Measurements from ENCODE around the gene UBE2R2.
"Not testable (repeated sequence)": the region's sequence is repeated elsewhere in the genome, so short reads cannot be mapped to it uniquely, and the experiment has no call there.

UBE2R2 gene

GRCh38 chr9:33799928-33800704 lies 16.8 kb upstream of the UBE2R2 start:
- no peak for DNase-seq

DNA sequence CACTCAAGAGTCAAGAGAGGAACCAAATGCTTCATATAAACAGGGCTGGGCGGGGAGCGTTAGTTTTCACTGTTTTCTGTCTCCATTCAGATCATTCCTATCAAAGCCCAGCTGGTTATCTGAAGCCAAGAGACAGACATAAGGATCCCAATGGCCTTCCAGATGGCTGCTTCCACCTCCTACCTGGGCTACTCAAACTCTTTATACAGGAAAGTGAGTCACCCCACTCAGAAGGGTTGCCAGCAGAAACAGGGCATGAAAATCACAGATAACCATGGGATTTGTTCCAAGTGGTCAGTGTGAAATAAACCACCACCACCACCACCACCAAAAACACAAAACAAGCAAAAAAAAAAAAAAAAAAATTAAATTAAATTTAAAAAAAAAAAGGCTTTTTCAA lies 16.1 kb upstream of the UBE2R2 start:
- no peak for DNase-seq

GRCh38 chr9:33801943-33802500 lies 14.9 kb upstream of the UBE2R2 start:
- DNase-seq, result not testable (repeated sequence)

- not testable (repeated sequence) for DNase-seq
These were observed 12.8 kb upstream of the UBE2R2 start for GRCh38 chr9:33804196-33804595.

GRCh38 chr9:33807156-33807555 lies 9.8 kb upstream of the UBE2R2 start:
- not testable (repeated sequence) for DNase-seq

DNA sequence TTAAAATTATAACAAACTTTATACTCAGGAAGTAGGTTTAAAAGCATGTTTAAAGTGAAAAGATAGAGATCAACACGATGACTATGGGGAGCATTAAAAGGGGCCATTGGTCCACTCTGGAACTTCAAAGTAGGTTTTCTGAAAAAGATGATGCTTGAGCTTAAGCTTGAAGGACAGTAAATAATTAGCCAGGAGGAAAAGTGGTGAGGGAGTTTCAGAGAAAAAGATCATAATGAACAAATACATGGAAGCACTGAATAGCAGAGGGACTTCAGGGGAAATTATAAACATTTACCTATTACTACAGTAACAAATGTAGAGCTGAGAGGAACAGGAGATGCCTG lies 8.0 kb upstream of the UBE2R2 start:
- not testable (repeated sequence) for DNase-seq

GRCh38 chr9:33809506-33809905 lies 7.5 kb upstream of the UBE2R2 start:
- no peak for DNase-seq

- DNase-seq, result peak; percentile 68
These were observed 3.0 kb upstream of the UBE2R2 start for GRCh38 chr9:33813712-33814641.

DNA sequence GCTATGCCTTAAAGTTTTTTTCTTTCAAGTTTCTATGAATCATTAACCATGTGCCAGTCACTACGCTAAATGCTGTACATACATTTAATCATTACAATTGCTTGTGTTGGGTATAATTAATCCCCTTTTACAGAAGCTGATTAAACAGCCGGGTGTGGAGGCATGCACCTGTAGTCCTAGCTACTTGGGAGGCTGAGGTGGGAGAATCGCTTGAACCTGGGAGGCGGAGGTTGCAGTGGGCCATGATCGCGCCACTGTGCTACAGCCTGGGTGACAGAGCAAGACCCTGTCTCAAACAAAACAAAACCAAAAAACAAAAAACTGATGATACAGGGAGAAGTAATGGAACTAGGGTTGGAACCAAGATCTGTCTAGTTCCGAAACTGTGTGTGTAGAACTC lies 1.2 kb upstream of the UBE2R2 start:
- no peak for DNase-seq

DNA sequence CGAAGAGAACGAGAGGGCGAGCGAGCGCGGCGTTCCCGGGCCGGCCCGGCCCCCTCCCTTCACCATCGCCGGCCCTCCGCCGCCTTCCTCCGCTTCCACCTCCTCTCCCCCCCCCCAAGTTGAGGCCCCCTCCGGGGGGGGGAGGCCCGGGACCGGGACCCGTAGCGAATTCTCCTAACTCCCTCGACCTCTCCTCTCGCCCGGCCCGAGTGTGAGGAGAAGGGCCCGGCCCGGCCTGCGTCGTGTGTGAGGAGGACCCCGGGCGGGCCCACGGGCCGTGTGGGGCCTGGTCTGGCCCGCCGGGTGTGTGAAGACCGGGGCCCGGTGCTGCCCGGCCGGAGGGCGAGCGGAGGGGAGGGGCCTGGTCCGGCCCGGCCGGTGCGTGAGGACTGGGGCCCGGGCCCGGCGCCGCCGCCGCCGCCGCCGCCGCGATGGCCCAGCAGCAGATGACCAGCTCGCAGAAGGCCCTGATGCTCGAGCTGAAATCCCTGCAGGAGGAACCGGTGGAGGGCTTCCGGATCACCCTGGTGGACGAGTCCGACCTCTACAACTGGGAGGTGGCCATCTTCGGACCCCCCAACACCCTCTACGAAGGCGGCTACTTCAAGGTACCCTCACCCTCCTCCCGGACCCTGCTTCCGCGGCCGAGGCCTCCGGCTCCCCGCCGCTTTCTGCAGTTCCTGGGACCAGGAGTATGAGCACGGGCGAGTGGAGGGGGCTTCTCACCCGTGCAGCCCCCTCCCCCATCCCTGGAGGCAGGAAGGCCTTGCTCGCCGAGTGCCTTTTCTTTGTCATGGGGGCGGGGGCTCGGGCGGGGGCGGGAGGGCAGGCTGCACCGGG lies 587 bp downstream of the UBE2R2 start:
- DNase-seq, result peak; percentile 54

DNA sequence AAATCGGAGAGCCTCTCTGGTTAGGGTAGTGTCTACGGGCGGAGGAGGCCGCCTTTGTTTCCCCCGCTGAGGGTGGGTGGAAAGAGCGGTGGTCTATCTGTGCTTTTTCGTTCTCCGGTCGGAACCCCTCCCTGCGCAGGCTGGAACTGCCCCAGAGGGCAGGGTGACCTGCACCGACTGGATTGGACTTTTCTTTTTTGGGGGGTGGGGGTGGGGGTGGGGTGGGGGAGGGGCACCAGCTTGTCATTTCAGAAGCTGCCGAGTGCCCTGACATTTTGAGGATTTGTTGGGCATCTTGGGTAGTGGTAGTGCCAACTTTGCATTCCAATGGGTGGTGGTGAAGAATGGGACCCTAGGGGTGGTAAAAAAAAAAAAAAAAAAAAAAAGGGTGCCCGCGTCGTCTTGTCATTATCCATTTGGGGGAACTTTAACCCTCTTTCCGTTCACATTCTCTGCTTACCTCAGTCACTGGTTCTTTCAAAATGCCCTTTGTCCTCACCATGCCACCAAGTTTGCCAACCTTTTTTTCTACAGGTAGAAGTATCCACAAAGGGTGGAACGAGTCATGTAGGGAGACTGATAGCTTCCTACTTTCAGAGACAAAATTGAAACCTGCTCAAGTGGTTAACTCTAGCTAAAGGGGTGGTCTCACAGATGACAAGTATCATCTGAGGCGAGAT lies 1.3 kb downstream of the UBE2R2 start:
- DNase-seq, result no peak

DNA sequence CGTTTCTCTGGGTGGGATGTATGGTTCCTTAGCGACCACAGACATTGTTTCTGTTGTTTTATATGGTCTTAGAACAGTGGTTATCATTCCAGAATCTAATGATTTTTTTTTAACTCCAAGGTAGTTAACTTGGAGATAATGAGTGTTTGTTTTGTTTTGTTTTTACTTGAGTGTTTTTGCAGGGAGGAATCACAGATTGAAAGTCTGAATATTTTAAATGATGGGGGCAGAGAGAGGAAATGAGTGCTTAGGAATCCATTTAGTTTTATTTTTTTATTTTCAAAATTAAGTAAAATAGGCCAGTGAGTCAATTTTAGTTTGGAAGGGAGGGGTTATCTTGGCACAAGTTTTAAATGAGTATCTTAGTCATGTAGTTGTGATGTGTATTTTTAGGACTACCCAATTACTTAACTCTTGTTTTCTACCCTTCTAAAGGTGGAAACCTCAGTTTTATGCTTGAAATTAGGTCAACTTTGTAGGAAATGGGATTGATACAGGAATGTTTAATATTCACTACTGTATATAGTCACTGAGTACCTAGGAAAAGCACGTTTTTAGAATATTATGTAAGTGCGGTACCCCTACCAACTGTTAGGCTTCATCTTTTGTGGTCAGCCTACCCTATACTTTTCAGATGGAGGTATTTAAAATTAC lies 2.0 kb downstream of the UBE2R2 start:
- DNase-seq, result peak; percentile 13

GRCh38 chr9:33820231-33820745 lies 3.3 kb downstream of the UBE2R2 start:
- DNase-seq, result no peak

DNA sequence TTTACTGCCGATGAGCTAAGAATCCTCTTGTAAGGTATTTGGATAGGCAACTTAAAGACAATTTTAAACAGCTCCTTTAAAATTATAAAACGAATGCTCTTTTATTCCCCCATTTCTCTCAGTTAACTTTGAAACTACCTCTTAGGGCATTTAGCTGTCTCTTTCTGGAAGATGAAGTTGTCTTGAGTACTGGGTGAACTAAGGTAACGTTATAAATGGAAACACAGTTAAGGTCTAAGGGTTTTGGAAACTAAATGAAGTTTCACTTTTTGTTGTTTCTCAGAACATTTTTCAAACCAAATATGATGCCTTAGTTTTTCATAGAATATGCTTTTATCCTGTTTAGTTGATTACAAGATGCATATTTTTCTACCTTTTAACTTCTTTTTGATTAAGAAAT lies 6.8 kb downstream of the UBE2R2 start:
- DNase-seq, result no peak

- DNase-seq, result not testable (repeated sequence)
These were observed 10.3 kb downstream of the UBE2R2 start for GRCh38 chr9:33827285-33827684.

- not testable (repeated sequence) for DNase-seq
These were observed 12.8 kb downstream of the UBE2R2 start for GRCh38 chr9:33829641-33830230.

DNA sequence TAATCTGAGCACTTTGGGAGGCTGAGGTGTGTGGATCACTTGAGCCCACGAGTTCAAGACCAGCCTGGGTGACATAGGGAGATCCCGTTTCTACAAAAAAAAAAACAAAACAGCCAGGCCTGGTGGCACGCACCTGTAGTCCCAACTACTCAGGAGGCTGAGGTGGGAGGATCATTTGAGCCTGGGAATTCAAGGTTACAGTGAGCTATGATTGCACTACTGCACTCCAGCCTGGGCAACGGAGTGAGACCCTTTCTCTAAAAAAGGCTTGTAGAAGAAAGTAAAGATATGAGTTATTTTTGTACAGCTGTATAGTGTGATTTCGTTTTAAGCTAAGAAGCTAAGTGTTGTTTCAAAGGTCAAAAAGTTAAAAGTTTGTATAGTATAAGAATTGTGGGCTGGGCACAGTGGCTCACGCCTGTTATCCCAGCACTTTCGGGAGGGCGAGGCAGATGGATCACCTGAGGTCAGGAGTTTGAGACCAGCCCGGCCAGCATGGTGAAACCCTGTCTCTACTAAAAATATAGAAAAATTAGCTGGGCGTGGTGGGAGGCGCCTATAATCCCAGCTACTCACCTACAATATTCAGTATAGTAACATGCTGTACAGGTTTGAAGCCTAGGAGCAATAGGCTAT lies 18.8 kb downstream of the UBE2R2 start:
- DNase-seq, result no peak

GRCh38 chr9:33836261-33836660 lies 19.3 kb downstream of the UBE2R2 start:
- DNase-seq, result not testable (repeated sequence)

DNA sequence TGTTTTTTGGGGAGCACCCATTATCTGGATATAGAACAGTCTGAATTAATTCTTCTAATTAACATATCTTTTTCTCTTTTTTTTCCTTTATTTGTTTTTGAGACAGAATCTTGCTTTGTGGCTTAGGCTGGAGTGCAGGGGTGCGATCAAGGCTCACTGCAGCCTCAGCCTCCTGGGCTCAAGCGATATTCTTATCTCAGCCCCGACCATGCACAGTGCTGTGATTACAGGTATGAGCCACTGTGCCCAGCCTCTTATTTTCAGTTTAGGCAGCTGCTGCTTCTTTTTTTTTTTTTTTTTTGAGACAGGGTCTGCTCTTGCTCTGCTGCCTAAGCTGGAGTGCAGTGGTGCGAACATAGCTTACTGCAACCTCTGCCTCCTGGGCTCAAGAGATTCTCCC lies 20.2 kb downstream of the UBE2R2 start:
- DNase-seq, result peak; percentile 51

- no peak for DNase-seq
These were observed 23.4 kb downstream of the UBE2R2 start for GRCh38 chr9:33840381-33840780.

All from hematopoietic multipotent progenitor cell treated with erythropoietin and hydrocortisone succinate and interleukin-3 and kit ligand, for 8 days (in vitro differentiated cells).